HepG2 (cell line): ENCODE data around the gene TGFBR1. TPM values are rescaled to one million over a fixed set of nuclear protein-coding genes. Genes with fewer than 3 reads are reported as not detected.

Experiments
- ATAC-seq: fragments of 200-7000 bp; cut with Tn5 transposase; 3 replicates; pipeline ENCODE4 v1.9.1; 2020; ENCODE audit warnings: mild to moderate bottlenecking, moderate library complexity
- BruUV-seq: library from RNA; stranded (reverse); fragments of 400-500 nt; replicated peaks from 2 replicates; lab custom pipeline; 2021; lab: Mats Ljungman, UMichigan
- CTCF ChIA-PET: fragments of 300-600 bp; formaldehyde crosslinking; extraction: SDS; loops from one replicate; lab custom pipeline; 2021; ENCODE audit warnings: low total read pairs, inconsistent platforms, low intra/inter-chr PET ratio; lab: Yijun Ruan, JAX
- POLR2A ChIA-PET: fragments of 350-600 bp; sonication (Branson Sonifier 250); formaldehyde crosslinking; loops from one replicate; lab custom pipeline; 2020; ENCODE audit warnings: antibody characterized with exemption, inconsistent platforms; lab: Yijun Ruan, JAX
- DNase-seq: peaks from one replicate; pipeline ENCODE4 v3.0.0-alpha.2; 2015; ENCODE audit warnings: low spot score
- FAIRE-seq: peaks from 3 replicates; lab custom pipeline; 2011; peaks lifted over from hg19 to GRCh38; lab: Jason Lieb, UNC
- H2AFZ ChIP-seq: one replicate; pipeline ENCODE4 v1.6.1; 2011; ENCODE audit warnings: low read length, inconsistent platforms
- H3K27ac ChIP-seq: fragments of 300-600 bp; 3 replicates; pipeline ENCODE4 v1.8.0; 2011; ENCODE audit warnings: mixed run types, mild to moderate bottlenecking, mixed read lengths, low read length, inconsistent platforms; ENCODE audit not compliant: insufficient read depth; ENCODE audit errors: extremely low read length
- H3K27me3 ChIP-seq, 2 experiments: fragments of 200-600 bp in 1 of 2; 2 replicates in 1 of 2; 3 replicates in 1 of 2; pipeline versions ENCODE4 v1.6.0 to v1.8.0; 2011; ENCODE audit warnings: low read length in 2 of 2, mild to moderate bottlenecking in 2 of 2, moderate library complexity in 2 of 2, inconsistent platforms in 1 of 2; ENCODE audit not compliant: insufficient read depth in 2 of 2, control insufficient read depth in 1 of 2
- H3K36me3 ChIP-seq, 2 experiments: fragments of 200-600 bp in 1 of 2; replicated peaks in 1 of 2; 2 replicates in 1 of 2; 3 replicates in 1 of 2; pipeline versions ENCODE4 v1.5.1 to v1.8.0; 2011; ENCODE audit warnings: low read length in 2 of 2, inconsistent platforms in 1 of 2; ENCODE audit not compliant: insufficient read depth in 2 of 2, control insufficient read depth in 1 of 2
- H3K4me1 ChIP-seq: 2 replicates; pipeline ENCODE4 v1.5.1; 2012; ENCODE audit warnings: low read length, inconsistent platforms; ENCODE audit not compliant: insufficient read depth
- H3K4me2 ChIP-seq: 2 replicates; pipeline ENCODE4 v1.6.0; 2011; ENCODE audit warnings: low read depth, low read length, inconsistent platforms
- H3K4me3 ChIP-seq, 3 experiments: fragments of 200-600 bp in 1 of 3; sonication (generic), shearing (Covaris generic) in 1 of 3; replicated peaks in 1 of 3; 2 replicates each; pipeline ENCODE4 v1.5.1; 2011 to 2016; ENCODE audit warnings: low read length in 3 of 3, inconsistent platforms in 2 of 3, low read depth in 2 of 3, mild to moderate bottlenecking in 2 of 3, control low read depth in 1 of 3, mixed read lengths in 1 of 3; ENCODE audit not compliant: insufficient read depth in 1 of 3
- H3K79me2 ChIP-seq: one replicate; pipeline ENCODE4 v1.6.1; 2011; ENCODE audit warnings: low read length, inconsistent platforms; ENCODE audit not compliant: insufficient read depth
- H3K9ac ChIP-seq: 2 replicates; pipeline ENCODE4 v1.6.0; 2011; ENCODE audit warnings: mild to moderate bottlenecking, low read depth, low read length, inconsistent platforms; ENCODE audit not compliant: insufficient read depth
- H3K9me3 ChIP-seq: 2 replicates; pipeline ENCODE4 v1.5.1; 2012; ENCODE audit warnings: mild to moderate bottlenecking, low read length
- H4K20me1 ChIP-seq: 2 replicates; pipeline ENCODE4 v1.6.0; 2011; ENCODE audit warnings: inconsistent platforms, mild to moderate bottlenecking, low read length, moderate library complexity; ENCODE audit not compliant: insufficient read depth
- AGO2 ChIP-seq: fragments of 200-400 bp; formaldehyde crosslinking; optimal IDR thresholded peaks from 2 replicates; pipeline ENCODE3; 2017; ENCODE audit warnings: mild to moderate bottlenecking, low read depth, low read length, moderate library complexity
- E2F2 ChIP-seq: sonication (generic); formaldehyde crosslinking; IDR thresholded peaks from 2 replicates; pipeline ENCODE4 v1.4.0; 2020; ENCODE audit warnings: missing genetic modification reagents, borderline replicate concordance
- FOXC1 ChIP-seq: sonication (generic); formaldehyde crosslinking; IDR thresholded peaks from 2 replicates; pipeline ENCODE4 v1.8.0; 2022; ENCODE audit warnings: mild to moderate bottlenecking, missing genetic modification reagents, borderline replicate concordance
- JUN ChIP-seq: sonication (generic); formaldehyde crosslinking; IDR thresholded peaks from 2 replicates; pipeline ENCODE4 v1.4.0; 2020; ENCODE audit warnings: mild to moderate bottlenecking, missing genetic modification reagents
- KLF9 ChIP-seq: IDR thresholded peaks from 2 replicates; pipeline ENCODE4 v1.6.1; 2016; ENCODE audit warnings: low read depth
- MEIS2 ChIP-seq: sonication (generic); formaldehyde crosslinking; IDR thresholded peaks from 2 replicates; pipeline ENCODE4 v1.9.0; 2021; ENCODE audit warnings: mild to moderate bottlenecking, missing genetic modification reagents
- MTA3 ChIP-seq: sonication (generic); formaldehyde crosslinking; IDR thresholded peaks from 2 replicates; pipeline ENCODE4 v1.4.0; 2020; ENCODE audit warnings: missing genetic modification reagents
- PHF8 ChIP-seq: sonication (generic); formaldehyde crosslinking; IDR thresholded peaks from 2 replicates; pipeline ENCODE4 v1.5.0; 2020; ENCODE audit warnings: missing genetic modification reagents
- ZFAT ChIP-seq: sonication (generic); formaldehyde crosslinking; conservative IDR thresholded peaks from 2 replicates; pipeline ENCODE4 v1.8.1; 2023; ENCODE audit warnings: missing genetic modification reagents, inconsistent platforms
- ZNF12 ChIP-seq: sonication (generic); formaldehyde crosslinking; IDR thresholded peaks from 2 replicates; pipeline ENCODE4 v1.5.0; 2020; ENCODE audit warnings: missing genetic modification reagents
- ZNF207 ChIP-seq: fragments of 450-650 bp; IDR thresholded peaks from 2 replicates; pipeline ENCODE4 v1.6.1; 2016; ENCODE audit warnings: antibody characterized with exemption, borderline replicate concordance
- WGBS: methylation state at CpG from one replicate; pipeline ENCODE4 v1.1.6; 2017; ENCODE audit warnings: low lambda C conversion rate; 5-methylcytosine and 5-hydroxymethylcytosine counted together
- in situ Hi-C: cut with HindIII; loops from 2 replicates; pipeline ENCODE4 v1.10.0; 2017; ENCODE audit warnings: low pct_unique_long_range_greater_than_20kb; ENCODE audit not compliant: extremely low pct_ligation_motif_present
- intact Hi-C: fragments of 100-400 bp; cut with micrococcal nuclease; formaldehyde crosslinking; loops from one replicate; pipeline ENCODE4 v1.10.0; 2022; ENCODE audit not compliant: unreplicated experiment
- polyA plus RNA-seq, 8 experiments: library from polyadenylated mRNA; depleted of rRNA in 3 of 8; stranded (reverse) in 7 of 8; unstranded in 1 of 8; fragments of >200 nt; fragmentation: Illumina TruSeq in 4 of 8; extraction: Trizol in 4 of 8; gene quantifications; 2 replicates each; pipeline versions ENCODE4 v1.2.1 to v1.2.3, GENCODE V29; 2011 to 2016; ENCODE audit warnings: low read depth in 4 of 8, missing spikeins in 1 of 8, mixed read lengths in 1 of 8; ENCODE audit not compliant: insufficient read depth in 1 of 8
- total RNA-seq, 5 experiments: library from RNA; depleted of rRNA; stranded (reverse); fragments of >200 nt; fragmentation: Illumina TruSeq; extraction: Trizol; gene quantifications; 2 replicates each; pipeline ENCODE4 v1.2.3, GENCODE V29; 2016; ENCODE audit warnings: low read depth in 1 of 5
- TF ChIP-seq, protein P1 (sequence below): sonication (generic); formaldehyde crosslinking; IDR thresholded peaks from 2 replicates; pipeline ENCODE4 v1.5.0; 2020; ENCODE audit warnings: mild to moderate bottlenecking, missing genetic modification reagents, borderline replicate concordance
- TF ChIP-seq, protein P2 (sequence below): sonication (generic); formaldehyde crosslinking; IDR thresholded peaks from 2 replicates; pipeline ENCODE4 v1.4.0; 2020; ENCODE audit warnings: mild to moderate bottlenecking, low read depth, missing genetic modification reagents
- TF ChIP-seq, protein P3 (sequence below): sonication (generic); formaldehyde crosslinking; IDR thresholded peaks from 2 replicates; pipeline ENCODE4 v1.4.0; 2020; ENCODE audit warnings: mild to moderate bottlenecking, missing genetic modification reagents

Gene TGFBR1
- total and polyA plus RNA-seq, 2 of the 13 experiments (the other 11 are each of a cell fraction or from before 2014, with no cell fraction given): 16.8 to 23.9 TPM

GRCh38 chr9:99079542-99079941, 25.4 kb upstream of the TGFBR1 start:
- POLR2A ChIA-PET: no interaction called here
- no peaks in the 10 kb centered on the region for H3K4me1 ChIP-seq
- H3K4me2 ChIP-seq: no peak overlapping the region
- peaks cover 2 to 12% of the 10 kb centered on the region in 2 experiments; a peak in 2 of 5 replicates for H3K27me3 ChIP-seq
- H3K79me2 ChIP-seq: no peaks in the 10 kb centered on the region
- intact Hi-C loops (no loop called here), in situ Hi-C loops (no loop called here)
- WGBS: 51% methylated on average over 3 of the region's 3 CpGs
- H4K20me1 ChIP-seq: no peaks in the 10 kb centered on the region
- ATAC-seq (no peak), DNase-seq (no peak), FAIRE-seq (no peak)
- no peak overlapping the region for H3K27ac ChIP-seq
- CTCF ChIA-PET: no interaction called here
- no TSS peak for BruUV-seq
- no peaks in the 10 kb centered on the region for H3K36me3 ChIP-seq
- TF ChIP-seq ZFAT: no peak
- no peak for TF ChIP-seq E2F2 (CRISPR knock-in tag)
- TF ChIP-seq JUN (CRISPR knock-in tag): no peak
- TF ChIP-seq, protein P1, sequence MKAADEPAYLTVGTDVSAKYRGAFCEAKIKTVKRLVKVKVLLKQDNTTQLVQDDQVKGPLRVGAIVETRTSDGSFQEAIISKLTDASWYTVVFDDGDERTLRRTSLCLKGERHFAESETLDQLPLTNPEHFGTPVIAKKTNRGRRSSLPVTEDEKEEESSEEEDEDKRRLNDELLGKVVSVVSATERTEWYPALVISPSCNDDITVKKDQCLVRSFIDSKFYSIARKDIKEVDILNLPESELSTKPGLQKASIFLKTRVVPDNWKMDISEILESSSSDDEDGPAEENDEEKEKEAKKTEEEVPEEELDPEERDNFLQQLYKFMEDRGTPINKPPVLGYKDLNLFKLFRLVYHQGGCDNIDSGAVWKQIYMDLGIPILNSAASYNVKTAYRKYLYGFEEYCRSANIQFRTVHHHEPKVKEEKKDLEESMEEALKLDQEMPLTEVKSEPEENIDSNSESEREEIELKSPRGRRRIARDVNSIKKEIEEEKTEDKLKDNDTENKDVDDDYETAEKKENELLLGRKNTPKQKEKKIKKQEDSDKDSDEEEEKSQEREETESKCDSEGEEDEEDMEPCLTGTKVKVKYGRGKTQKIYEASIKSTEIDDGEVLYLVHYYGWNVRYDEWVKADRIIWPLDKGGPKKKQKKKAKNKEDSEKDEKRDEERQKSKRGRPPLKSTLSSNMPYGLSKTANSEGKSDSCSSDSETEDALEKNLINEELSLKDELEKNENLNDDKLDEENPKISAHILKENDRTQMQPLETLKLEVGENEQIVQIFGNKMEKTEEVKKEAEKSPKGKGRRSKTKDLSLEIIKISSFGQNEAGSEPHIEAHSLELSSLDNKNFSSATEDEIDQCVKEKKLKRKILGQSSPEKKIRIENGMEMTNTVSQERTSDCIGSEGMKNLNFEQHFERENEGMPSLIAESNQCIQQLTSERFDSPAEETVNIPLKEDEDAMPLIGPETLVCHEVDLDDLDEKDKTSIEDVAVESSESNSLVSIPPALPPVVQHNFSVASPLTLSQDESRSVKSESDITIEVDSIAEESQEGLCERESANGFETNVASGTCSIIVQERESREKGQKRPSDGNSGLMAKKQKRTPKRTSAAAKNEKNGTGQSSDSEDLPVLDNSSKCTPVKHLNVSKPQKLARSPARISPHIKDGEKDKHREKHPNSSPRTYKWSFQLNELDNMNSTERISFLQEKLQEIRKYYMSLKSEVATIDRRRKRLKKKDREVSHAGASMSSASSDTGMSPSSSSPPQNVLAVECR (CRISPR knock-in tag): no peak
- TF ChIP-seq AGO2: no peak
- no peak for TF ChIP-seq FOXC1 (CRISPR knock-in tag)
- TF ChIP-seq MEIS2 (CRISPR knock-in tag): no peak
- TF ChIP-seq MTA3: no peak
- no peak for TF ChIP-seq PHF8 (CRISPR knock-in tag)
- no peak for TF ChIP-seq ZNF207
- TF ChIP-seq, protein P2, sequence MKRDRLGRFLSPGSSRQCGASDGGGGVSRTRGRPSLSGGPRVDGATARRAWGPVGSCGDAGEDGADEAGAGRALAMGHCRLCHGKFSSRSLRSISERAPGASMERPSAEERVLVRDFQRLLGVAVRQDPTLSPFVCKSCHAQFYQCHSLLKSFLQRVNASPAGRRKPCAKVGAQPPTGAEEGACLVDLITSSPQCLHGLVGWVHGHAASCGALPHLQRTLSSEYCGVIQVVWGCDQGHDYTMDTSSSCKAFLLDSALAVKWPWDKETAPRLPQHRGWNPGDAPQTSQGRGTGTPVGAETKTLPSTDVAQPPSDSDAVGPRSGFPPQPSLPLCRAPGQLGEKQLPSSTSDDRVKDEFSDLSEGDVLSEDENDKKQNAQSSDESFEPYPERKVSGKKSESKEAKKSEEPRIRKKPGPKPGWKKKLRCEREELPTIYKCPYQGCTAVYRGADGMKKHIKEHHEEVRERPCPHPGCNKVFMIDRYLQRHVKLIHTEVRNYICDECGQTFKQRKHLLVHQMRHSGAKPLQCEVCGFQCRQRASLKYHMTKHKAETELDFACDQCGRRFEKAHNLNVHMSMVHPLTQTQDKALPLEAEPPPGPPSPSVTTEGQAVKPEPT: no peak
- TF ChIP-seq ZNF12 (CRISPR knock-in tag): no peak
- no peak for TF ChIP-seq KLF9 (CRISPR knock-in tag)
- TF ChIP-seq, protein P3, sequence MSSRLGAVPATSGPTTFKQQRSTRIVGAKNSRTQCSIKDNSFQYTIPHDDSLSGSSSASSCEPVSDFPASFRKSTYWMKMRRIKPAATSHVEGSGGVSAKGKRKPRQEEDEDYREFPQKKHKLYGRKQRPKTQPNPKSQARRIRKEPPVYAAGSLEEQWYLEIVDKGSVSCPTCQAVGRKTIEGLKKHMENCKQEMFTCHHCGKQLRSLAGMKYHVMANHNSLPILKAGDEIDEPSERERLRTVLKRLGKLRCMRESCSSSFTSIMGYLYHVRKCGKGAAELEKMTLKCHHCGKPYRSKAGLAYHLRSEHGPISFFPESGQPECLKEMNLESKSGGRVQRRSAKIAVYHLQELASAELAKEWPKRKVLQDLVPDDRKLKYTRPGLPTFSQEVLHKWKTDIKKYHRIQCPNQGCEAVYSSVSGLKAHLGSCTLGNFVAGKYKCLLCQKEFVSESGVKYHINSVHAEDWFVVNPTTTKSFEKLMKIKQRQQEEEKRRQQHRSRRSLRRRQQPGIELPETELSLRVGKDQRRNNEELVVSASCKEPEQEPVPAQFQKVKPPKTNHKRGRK: no peak
- no peak overlapping the region for H2AFZ ChIP-seq
- no peaks in the 10 kb centered on the region for H3K9me3 ChIP-seq
- no peak overlapping the region for H3K4me3 ChIP-seq
- H3K9ac ChIP-seq: no peak overlapping the region
